Suppressor macrophage (primary cell): Measurements from ENCODE around the gene INAVA.
"Not testable (repeated sequence)": the region's sequence is repeated elsewhere in the genome, so short reads cannot be mapped to it uniquely, and the experiment has no call there.

Experiments used
- DNase-seq, 4 experiments: peaks; one replicate each; pipeline ENCODE4 v3.0.0-alpha.2; 2020 to 2022

Gene INAVA

DNA sequence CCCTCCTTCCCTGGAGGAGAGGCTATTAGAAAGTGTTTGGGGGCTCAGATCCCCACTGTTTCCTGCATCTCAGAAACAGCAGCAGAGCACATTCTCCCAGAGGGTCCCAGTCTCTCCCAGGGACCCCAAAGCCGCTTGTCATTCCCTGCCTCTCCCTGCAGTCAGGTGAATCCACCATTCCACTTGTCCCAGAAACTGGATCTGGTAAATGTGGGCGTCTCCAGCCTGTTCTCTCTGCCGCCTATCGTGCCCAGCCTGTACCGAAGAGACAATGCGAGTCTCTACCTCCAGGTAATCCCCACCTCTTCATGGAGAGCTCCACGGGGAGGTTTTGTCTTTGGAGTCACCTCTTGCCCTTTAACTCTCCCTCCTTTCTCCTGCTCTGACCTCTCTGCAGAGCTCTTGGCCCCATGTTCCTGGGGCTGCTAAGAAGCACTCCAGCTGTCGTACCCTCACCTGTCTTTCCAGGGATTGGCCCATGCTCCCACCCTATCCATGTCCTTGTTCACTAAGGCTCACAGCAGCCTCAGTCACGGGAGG, 26.9 kb downstream of the INAVA start:
- DNase-seq: no peak

- no peak for DNase-seq
Observed at GRCh38 chr1:200922406-200922805, 27.7 kb downstream of the INAVA start.

GRCh38 chr1:200923601-200924000, 28.9 kb downstream of the INAVA start:
- no peak for DNase-seq

DNA sequence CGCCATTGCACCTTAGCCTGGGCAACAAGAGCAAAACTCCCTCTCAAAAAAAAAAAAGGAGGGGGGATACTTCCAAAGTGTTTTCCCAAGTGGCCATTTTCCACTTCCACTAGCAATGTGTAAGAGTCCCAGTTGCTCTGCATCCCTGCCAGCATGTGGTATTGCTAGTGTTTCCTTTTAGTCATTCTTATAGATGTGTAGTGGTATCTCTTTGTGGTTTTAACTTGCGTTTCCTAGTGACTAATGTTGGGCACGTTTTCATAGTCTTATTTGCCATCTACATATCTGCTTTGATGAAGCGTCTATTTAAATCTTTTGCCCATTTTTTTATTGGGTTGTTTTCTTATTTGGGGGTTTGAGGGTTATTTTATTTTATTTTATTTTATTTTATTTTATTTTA, 31.1 kb downstream of the INAVA start:
- peak in 1 of 4 experiments; percentile 11 for DNase-seq

GRCh38 chr1:200929530-200930278, 35.0 kb downstream of the INAVA start:
- DNase-seq: no peak

GRCh38 chr1:200930285-200930684, 35.6 kb downstream of the INAVA start:
- not testable (repeated sequence) for DNase-seq

DNA sequence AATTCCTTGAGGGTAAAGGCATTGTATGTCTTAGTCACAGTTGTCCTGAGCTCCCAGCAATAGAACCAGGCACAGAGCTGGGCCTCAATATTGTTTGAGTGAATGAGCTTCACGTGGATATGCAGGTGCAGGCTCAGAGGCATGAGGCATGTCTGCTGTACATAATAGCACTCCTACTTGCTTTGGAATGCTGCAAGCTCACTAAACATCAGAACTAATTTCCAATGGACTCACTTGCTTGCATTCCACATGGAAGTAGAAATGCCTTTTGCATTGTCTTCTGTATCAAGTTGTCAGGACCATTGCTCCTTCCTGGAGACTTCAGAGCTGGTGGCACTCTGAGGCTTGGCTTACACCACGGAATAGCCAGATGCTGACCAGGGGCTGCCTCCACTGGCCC, 37.1 kb downstream of the INAVA start:
- no peak for DNase-seq

- DNase-seq: no peak
Observed at GRCh38 chr1:200934676-200935245, 40.1 kb downstream of the INAVA start.

- DNase-seq: not testable (repeated sequence)
Observed at GRCh38 chr1:200935286-200935962, 40.7 kb downstream of the INAVA start.

DNA sequence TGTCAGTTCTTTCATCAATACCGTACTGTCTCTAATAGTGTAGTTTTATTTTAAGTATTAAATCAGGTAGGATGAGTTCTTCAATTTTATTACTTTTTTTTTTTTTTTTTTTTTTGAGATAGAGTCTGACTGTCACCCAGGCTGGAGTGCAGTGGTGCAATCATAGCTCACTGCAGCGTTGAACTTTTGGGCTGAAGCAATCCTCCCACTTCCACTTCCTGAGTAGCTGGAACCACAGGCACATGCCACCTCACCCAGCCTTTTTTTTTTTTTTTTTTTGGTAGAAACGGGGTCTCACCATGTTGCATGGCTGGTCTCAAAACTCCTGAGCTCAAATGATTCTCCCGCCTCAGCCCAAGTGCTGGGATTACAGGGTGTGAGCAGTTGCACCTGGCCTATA, 44.3 kb downstream of the INAVA start:
- peak; percentile 75 to 91 (median 86) for DNase-seq

GRCh38 chr1:200945111-200945510, 50.4 kb downstream of the INAVA start:
- DNase-seq: no peak

GRCh38 chr1:200947059-200947566, 52.4 kb downstream of the INAVA start:
- DNase-seq: no peak

DNA sequence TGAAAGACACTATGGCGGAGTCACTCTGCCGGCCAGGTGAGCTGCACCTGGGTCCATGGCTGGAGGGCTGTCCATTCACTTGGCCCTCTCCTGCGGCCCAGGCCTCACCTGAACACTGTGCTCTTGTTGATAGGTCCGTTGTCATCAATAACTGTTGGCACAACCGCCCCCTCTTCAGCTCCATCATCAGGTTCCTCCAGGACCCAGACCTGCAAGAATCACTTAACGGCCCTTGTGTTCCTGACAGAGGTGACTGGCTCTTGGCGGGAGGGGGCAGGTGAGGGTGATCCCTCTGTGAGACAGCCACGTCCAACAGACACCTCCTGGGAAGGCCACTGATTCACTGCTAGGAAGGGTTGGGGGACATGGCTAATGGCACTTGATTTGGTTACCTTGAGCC, 54.9 kb downstream of the INAVA start:
- no peak for DNase-seq

DNA sequence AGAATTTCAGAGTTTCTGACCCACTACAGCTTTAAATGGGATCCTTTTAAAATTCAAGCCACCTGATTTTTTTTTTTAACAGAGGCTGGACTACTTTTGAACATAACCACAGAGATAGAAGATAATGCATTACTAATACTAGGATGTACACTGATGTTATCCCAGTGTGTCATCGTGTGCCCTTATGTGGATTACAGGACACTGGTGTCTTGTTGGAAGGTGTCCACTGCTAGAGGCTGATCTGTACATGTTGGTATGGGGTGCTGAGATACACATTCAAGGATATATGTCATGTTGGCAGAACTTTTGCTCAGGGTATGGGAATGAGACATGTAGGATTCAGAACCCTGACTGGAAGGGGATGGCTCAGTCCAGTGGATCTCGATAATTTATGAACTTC, 56.3 kb downstream of the INAVA start:
- DNase-seq: no peak

DNA sequence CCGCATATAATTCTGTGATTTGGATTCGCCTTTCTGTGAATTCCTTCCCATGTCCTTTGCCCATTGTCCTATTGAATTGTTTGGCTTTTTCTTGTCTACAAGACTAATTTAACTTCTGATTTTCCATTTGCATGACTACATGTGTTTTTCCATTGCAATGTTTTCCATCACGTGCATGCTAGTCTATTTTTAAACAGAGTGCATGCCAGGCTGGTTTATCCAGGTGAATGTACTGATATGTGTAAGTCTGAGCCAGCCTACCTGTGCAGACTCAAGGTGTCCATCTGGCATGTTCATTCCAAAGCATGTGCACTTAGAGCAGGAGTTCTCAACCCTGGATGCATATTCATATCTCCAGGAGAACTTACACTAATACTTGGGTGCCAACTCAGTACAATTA, 59.7 kb downstream of the INAVA start:
- no peak for DNase-seq

- DNase-seq: no peak
Observed at GRCh38 chr1:200958597-200958996, 63.9 kb downstream of the INAVA start.

DNA sequence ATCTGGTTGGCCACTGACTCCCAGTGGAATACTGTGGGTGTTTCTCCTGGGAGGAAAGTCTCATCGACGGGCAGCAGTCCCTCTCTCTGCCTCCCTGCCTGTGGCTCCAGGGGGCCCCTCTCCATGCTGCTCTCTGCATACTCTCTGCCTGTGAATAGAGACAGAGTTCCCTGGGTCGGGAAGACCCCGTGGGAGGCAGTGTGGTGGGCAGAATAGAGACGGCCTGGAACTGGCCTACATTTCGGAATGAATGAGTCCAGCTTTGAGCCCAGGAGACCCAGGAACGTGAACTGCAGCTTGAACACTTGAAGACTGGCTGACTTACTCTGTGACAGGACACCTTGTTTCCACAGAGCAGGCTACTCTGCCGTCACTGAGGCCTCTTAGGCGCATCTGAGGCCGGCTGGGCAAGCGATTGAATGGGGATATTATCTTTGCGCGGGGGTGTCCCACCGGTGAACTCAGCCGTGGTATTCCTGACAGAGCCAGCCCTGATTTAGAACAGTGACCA, 64.8 kb downstream of the INAVA start:
- DNase-seq: no peak

GRCh38 chr1:200960236-200960947, 65.7 kb downstream of the INAVA start:
- no peak for DNase-seq

GRCh38 chr1:200960948-200961340, 66.2 kb downstream of the INAVA start:
- no peak for DNase-seq

- not testable (repeated sequence) for DNase-seq
Observed at GRCh38 chr1:200962151-200962550, 67.5 kb downstream of the INAVA start.

DNA sequence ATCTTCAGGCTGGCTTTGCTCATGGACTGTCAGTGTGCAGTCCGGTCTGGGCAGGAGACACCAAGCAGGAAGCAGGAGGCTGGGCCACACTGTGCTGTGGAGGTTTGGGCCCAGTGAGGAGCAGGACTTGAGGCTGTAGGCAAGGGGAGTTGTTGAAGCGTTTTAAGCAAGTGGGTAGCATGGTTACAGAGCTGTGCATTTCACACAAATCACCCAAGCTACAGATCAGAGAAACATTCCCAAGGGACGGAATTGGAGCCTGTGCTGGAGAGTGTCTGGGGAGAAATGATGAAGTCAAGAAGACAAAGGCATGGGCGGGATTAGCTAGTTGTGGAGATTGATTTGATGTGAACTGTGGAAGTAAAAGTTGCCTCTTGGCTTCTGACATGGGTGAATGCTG, 67.9 kb downstream of the INAVA start:
- DNase-seq: no peak

GRCh38 chr1:200963076-200963475, 68.4 kb downstream of the INAVA start:
- no peak for DNase-seq

DNA sequence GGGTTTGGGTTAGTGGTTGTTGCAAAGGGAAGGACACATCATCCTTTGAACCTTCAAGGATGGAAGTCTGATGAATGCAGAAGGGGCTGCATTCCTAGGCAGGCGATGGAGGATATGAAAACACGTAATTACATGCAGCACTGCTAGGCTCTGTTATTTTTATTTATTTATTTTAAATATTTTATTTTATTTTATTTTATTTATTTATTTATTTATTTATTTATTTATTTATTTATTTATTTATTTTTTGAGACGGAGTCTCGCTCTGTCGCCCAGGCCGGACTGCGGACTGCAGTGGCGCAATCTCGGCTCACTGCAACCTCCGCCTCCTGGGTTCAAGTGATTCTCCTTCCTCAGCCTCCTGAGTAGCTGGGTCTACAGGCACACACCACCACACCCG, 69.2 kb downstream of the INAVA start:
- not testable (repeated sequence) for DNase-seq
